Endothelial cell of umbilical vein (primary cell): Measurements from ENCODE around the gene SMPD1. TPM values are rescaled to one million over a fixed set of nuclear protein-coding genes. Genes with fewer than 3 reads are reported as not detected.

Experiments
- BruUV-seq: library from RNA; stranded (reverse); fragments of 400-500 nt; replicated peaks from 2 replicates; lab custom pipeline; 2021; lab: Mats Ljungman, UMichigan
- CTCF ChIA-PET: fragments of 300-600, 350-600 bp; sonication (Branson Sonifier 250); formaldehyde crosslinking; loops from one replicate; lab custom pipeline; 2021; ENCODE audit warnings: antibody characterized with exemption, inconsistent platforms; lab: Charles Lee
- POLR2A ChIA-PET: fragments of 300-600, 350-600 bp; sonication (Branson Sonifier 250); formaldehyde crosslinking; loops from one replicate; lab custom pipeline; 2021; ENCODE audit warnings: antibody characterized with exemption, inconsistent platforms; lab: Charles Lee
- DNase-seq: peaks from one replicate; pipeline ENCODE4 v3.0.0-alpha.2; 2011; ENCODE audit warnings: low read depth, low spot score
- FAIRE-seq: peaks from 2 replicates; lab custom pipeline; 2011; peaks lifted over from hg19 to GRCh38; lab: Jason Lieb, UNC
- H2AFZ ChIP-seq: 2 replicates; pipeline ENCODE4 v1.6.0; 2012; ENCODE audit warnings: low read depth, low read length, control low read depth, inconsistent platforms
- H3K27ac ChIP-seq: 2 replicates; pipeline ENCODE4 v1.5.1; 2011; ENCODE audit warnings: low read depth, mild to moderate bottlenecking, control low read depth, low read length, moderate library complexity; ENCODE audit not compliant: insufficient read depth
- H3K27me3 ChIP-seq, 2 experiments: 2 replicates each; pipeline versions ENCODE4 v1.6.0 to v1.6.1; 2011; ENCODE audit warnings: low read length in 2 of 2, mixed read lengths in 1 of 2; ENCODE audit not compliant: control insufficient read depth in 2 of 2, insufficient read depth in 2 of 2
- H3K36me3 ChIP-seq, 2 experiments: 2 replicates in 1 of 2; 3 replicates in 1 of 2; pipeline ENCODE4 v1.5.1; 2011; ENCODE audit warnings: low read length in 2 of 2, mild to moderate bottlenecking in 1 of 2, moderate library complexity in 1 of 2; ENCODE audit not compliant: control insufficient read depth in 2 of 2, insufficient read depth in 2 of 2; ENCODE audit errors: extremely low read depth in 1 of 2
- H3K4me1 ChIP-seq: 3 replicates; pipeline ENCODE4 v1.5.1; 2011; ENCODE audit warnings: mild to moderate bottlenecking, low read length; ENCODE audit not compliant: control insufficient read depth, insufficient read depth; ENCODE audit errors: extremely low read depth
- H3K4me2 ChIP-seq: 2 replicates; pipeline ENCODE4 v1.6.1; 2011; ENCODE audit warnings: low read length, control low read depth, mixed read lengths; ENCODE audit not compliant: insufficient read depth
- H3K4me3 ChIP-seq, 3 experiments: fragments of 200-600 bp in 1 of 3; sonication (generic), shearing (Covaris generic) in 1 of 3; replicated peaks in 1 of 3; 2 replicates each; pipeline ENCODE4 v1.5.1; 2011 to 2016; ENCODE audit warnings: control low read depth in 3 of 3, low read length in 3 of 3, mild to moderate bottlenecking in 2 of 3, inconsistent platforms in 1 of 3, low read depth in 1 of 3, moderate library complexity in 1 of 3; ENCODE audit not compliant: insufficient read depth in 1 of 3
- H3K79me2 ChIP-seq: 2 replicates; pipeline ENCODE4 v1.6.0; 2012; ENCODE audit warnings: low read length, inconsistent platforms; ENCODE audit not compliant: control insufficient read depth, insufficient read depth
- H3K9ac ChIP-seq: replicated peaks from 2 replicates; pipeline ENCODE3; 2011; ENCODE audit warnings: low read length, control low read depth; ENCODE audit not compliant: insufficient read depth; ENCODE audit errors: extremely low read depth
- H3K9me1 ChIP-seq: replicated peaks from 3 replicates; pipeline ENCODE4 v1.6.0; 2011; ENCODE audit warnings: mild to moderate bottlenecking, low read length; ENCODE audit not compliant: control insufficient read depth, insufficient read depth; ENCODE audit errors: extremely low read depth
- H3K9me3 ChIP-seq: replicated peaks from 2 replicates; pipeline ENCODE4 v1.5.1; 2012; ENCODE audit warnings: low read length, inconsistent platforms; ENCODE audit not compliant: control insufficient read depth, insufficient read depth
- H4K20me1 ChIP-seq: replicated peaks from 2 replicates; pipeline ENCODE3; 2011; ENCODE audit warnings: mild to moderate bottlenecking, low read length; ENCODE audit not compliant: control insufficient read depth, insufficient read depth; ENCODE audit errors: extremely low read depth
- CTCF ChIP-seq, 2 donors: IDR thresholded peaks; 1 replicate in 1 of 2; 2 replicates in 1 of 2; pipeline ENCODE4 v1.5.1; 2011; ENCODE audit warnings: low read length in 2 of 2, mild to moderate bottlenecking in 2 of 2, moderate library complexity in 2 of 2, control low read depth in 1 of 2, inconsistent platforms in 1 of 2, low read depth in 1 of 2; ENCODE audit not compliant: insufficient read depth in 1 of 2; ENCODE audit errors: extremely low read depth in 1 of 2
- EZH2 ChIP-seq: IDR thresholded peaks from 2 replicates; pipeline ENCODE4 v1.6.1; 2012; ENCODE audit warnings: borderline replicate concordance, low read depth, mild to moderate bottlenecking, moderate library complexity, low read length, inconsistent platforms; ENCODE audit not compliant: severe bottlenecking
- GATA2 ChIP-seq: IDR thresholded peaks from 2 replicates; pipeline ENCODE4 v1.7.0; 2011; ENCODE audit warnings: low read depth, mild to moderate bottlenecking, moderate library complexity, mixed read lengths, low read length; ENCODE audit not compliant: insufficient read length, insufficient read depth
- JUN ChIP-seq: IDR thresholded peaks from 2 replicates; pipeline ENCODE4 v1.6.1; 2011; ENCODE audit warnings: borderline replicate concordance, low read depth; ENCODE audit not compliant: insufficient read length, insufficient read depth
- dilution Hi-C: fragments of 300-500 bp; cut with MboI; formaldehyde crosslinking; loops from one replicate; pipeline ENCODE4 v1.15.0; 2019; ENCODE audit warnings: low sequenced_read_pairs; ENCODE audit not compliant: extremely low pct_ligation_motif_present
- intact Hi-C: fragments of 100-400 bp; cut with micrococcal nuclease; formaldehyde crosslinking; loops from one replicate; pipeline ENCODE4 v1.10.0; 2022
- polyA plus RNA-seq, 4 experiments: library from polyadenylated mRNA; depleted of rRNA in 3 of 4; stranded (reverse) in 3 of 4; unstranded in 1 of 4; fragments of >200 nt; gene quantifications; 2 replicates each; pipeline versions ENCODE4 v1.2.1 to v1.2.3, GENCODE V29; 2011 to 2012; ENCODE audit warnings: missing spikeins in 1 of 4
- total RNA-seq: library from RNA; stranded (reverse); gene quantifications from 2 replicates; pipeline ENCODE4 v1.2.3, GENCODE V29; 2021

The SMPD1 gene
- total and polyA plus RNA-seq, 2 donors (not counting 3 experiments of a cell fraction or from before 2014, with no cell fraction given) = 58.9 to 93.6 TPM

- POLR2A ChIA-PET = no interaction called here
- no peak overlapping the region for H3K4me3 ChIP-seq
- no peak overlapping the region for H3K4me2 ChIP-seq
- no peak overlapping the region for H3K27ac ChIP-seq
- intact Hi-C loops = loop anchor here (1.0 to 2.0 kb wide), 5 partner anchors 34 to 545 kb away; partner anchors contain the start of gene OR52N2
- H3K4me1 ChIP-seq = peaks cover 9% of the 10 kb centered on the region
- no peaks in the 10 kb centered on the region for H3K79me2 ChIP-seq
- CTCF ChIA-PET = interaction anchor here (0.6 to 5.9 kb wide), 35 partner anchors 9 to 544 kb away, joined by 3 to 92 read pairs (median 5); partner anchors contain the start of genes CAVIN3 and CNGA4
- no peaks in the 10 kb centered on the region for H3K36me3 ChIP-seq
- dilution Hi-C loops = no loop called here
- no peaks in the 10 kb centered on the region for H4K20me1 ChIP-seq
- BruUV-seq = no TSS peak
- H3K9me3 ChIP-seq = no peaks in the 10 kb centered on the region
- peak; percentile 81 for FAIRE-seq
- H2AFZ ChIP-seq = no peak overlapping the region
- peaks cover 4 to 8% of the 10 kb centered on the region in 2 experiments for H3K27me3 ChIP-seq
- TF ChIP-seq EZH2 (no peak), GATA2 (no peak), CTCF (IDR thresholded peaks at IDR 0.05; ENCODE audit: extremely low read depth in 1 of 2, insufficient read depth in 1 of 2, low read depth in 1 of 2, low read length in 2 of 2) (peak; percentile 84 to 95), JUN (no peak)
- H3K9me1 ChIP-seq = no peaks in the 10 kb centered on the region
- H3K9ac ChIP-seq = no peak overlapping the region
- peak; percentile 51 for DNase-seq
Observed at GRCh38 chr11:6353367-6353987, 36.8 kb upstream of the SMPD1 start.
